ENCODE measurements around the gene GPRASP2. TPM values are rescaled to one million over a fixed set of nuclear protein-coding genes. Genes with fewer than 3 reads are reported as not detected.

Gene GPRASP2
- total and polyA plus RNA-seq, 10 donors: 1.7 to 14.5 (median 8.8) TPM

GRCh38 chrX:102728646-102729045 lies 16.4 kb downstream of the GPRASP2 start:
- H3K4me1 ChIP-seq: no peaks in the 10 kb centered on the region
- TF ChIP-seq POLR2AphosphoS5 (IDR thresholded peaks at IDR 0.05) (no peak), CTCF (IDR thresholded peaks at IDR 0.05 in 8 of 11, conservative IDR thresholded peaks at IDR 0.05 in 3 of 11) (no peak), POLR2A (IDR thresholded peaks at IDR 0.05) (no peak)
- H3K27ac ChIP-seq: no peak overlapping the region
- no peak overlapping the region for H3K4me3 ChIP-seq
- H3K9me3 ChIP-seq: no peaks in the 10 kb centered on the region
- H3K27me3 ChIP-seq (replicated peaks in 1 of 7): no peaks in the 10 kb centered on the region
- WGBS, 5 donors: 83 to 100% (median 100%) methylated on average over 1 of the region's 1 CpG
- no peak for DNase-seq
- no peaks in the 10 kb centered on the region for H3K36me3 ChIP-seq
- intact Hi-C loops (cut with DNase I; ENCODE audit: low total_unique reads): no loop called here

GRCh38 chrX:102739657-102740056 lies 27.4 kb downstream of the GPRASP2 start:
- no peaks in the 10 kb centered on the region for H3K36me3 ChIP-seq
- H3K4me3 ChIP-seq: no peak overlapping the region
- TF ChIP-seq POLR2A (IDR thresholded peaks at IDR 0.05): no peak
- no peak for TF ChIP-seq POLR2AphosphoS5 (IDR thresholded peaks at IDR 0.05)
- TF ChIP-seq CTCF (IDR thresholded peaks at IDR 0.05 in 8 of 11, conservative IDR thresholded peaks at IDR 0.05 in 3 of 11): no peak
- intact Hi-C loops (cut with DNase I; ENCODE audit: low total_unique reads): no loop called here
- H3K4me1 ChIP-seq: no peaks in the 10 kb centered on the region
- no peak for DNase-seq
- H3K27me3 ChIP-seq (replicated peaks in 1 of 7): no peaks in the 10 kb centered on the region
- H3K9me3 ChIP-seq: no peaks in the 10 kb centered on the region
- no peak overlapping the region for H3K27ac ChIP-seq
- 76 to 89% (median 89%) methylated on average over 7 of the region's 7 CpGs for WGBS, 5 donors

DNA sequence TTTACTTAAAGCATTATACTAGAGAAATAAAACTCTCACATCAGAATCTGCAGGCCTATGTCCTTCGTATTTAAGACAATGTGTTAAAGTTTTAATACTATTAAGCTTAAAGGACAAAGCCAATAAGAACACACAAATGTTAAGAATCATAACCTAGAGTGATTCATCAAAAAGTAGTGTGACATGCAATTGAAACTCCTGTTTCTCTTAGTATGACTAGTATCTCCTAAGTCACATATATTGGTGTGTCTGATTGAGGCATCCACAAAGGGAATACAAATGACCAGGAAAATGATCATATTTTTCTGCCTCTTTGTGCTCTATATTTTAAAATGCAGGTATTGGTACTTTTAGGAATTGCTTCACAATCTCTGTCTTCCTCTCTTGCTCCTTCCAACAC lies 32.1 kb downstream of the GPRASP2 start:
- Histone ChIP-seq H3K27ac (no peak overlapping the region), H3K27me3 (replicated peaks in 1 of 7) (peaks cover 0 to 6% (median 0%) of the 10 kb centered on the region in 7 donors), H3K4me3 (no peak overlapping the region), H3K9me3 (no peaks in the 10 kb centered on the region), H3K36me3 (no peaks in the 10 kb centered on the region), H3K4me1 (peaks cover 0 to 4% (median 0%) of the 10 kb centered on the region in 6 donors)
- no peak for TF ChIP-seq POLR2A (IDR thresholded peaks at IDR 0.05)
- TF ChIP-seq POLR2AphosphoS5 (IDR thresholded peaks at IDR 0.05): no peak
- no peak for TF ChIP-seq CTCF (IDR thresholded peaks at IDR 0.05 in 8 of 11, conservative IDR thresholded peaks at IDR 0.05 in 3 of 11)
- DNase-seq: no peak
- 70 to 96% (median 85%) methylated on average over 1 of the region's 1 CpG for WGBS, 5 donors
- intact Hi-C loops (cut with DNase I; ENCODE audit: low total_unique reads): no loop called here

DNA sequence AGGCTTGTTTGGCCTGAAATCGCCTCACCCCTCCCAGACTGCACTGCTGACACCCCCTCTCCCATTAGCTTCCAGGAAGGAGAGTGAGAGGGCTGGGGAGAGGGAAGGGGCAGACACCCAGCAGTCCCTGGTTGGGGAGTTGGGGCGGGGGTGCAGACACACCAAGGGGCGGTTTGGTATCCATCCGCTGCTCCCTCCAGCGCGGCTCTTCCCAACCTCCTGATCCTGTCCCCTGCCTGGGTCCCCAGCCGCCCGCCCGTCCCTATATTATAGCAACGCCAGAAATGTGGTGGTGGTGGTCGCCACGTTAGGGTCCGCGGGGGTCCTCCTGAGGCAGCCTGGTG lies 33.2 kb downstream of the GPRASP2 start:
- Histone ChIP-seq H3K4me1 (peaks cover 0 to 4% (median 0%) of the 10 kb centered on the region in 6 donors), H3K27me3 (replicated peaks in 1 of 7) (peaks cover 0 to 6% (median 0%) of the 10 kb centered on the region in 7 donors), H3K27ac (no peak overlapping the region), H3K9me3 (no peaks in the 10 kb centered on the region), H3K36me3 (no peaks in the 10 kb centered on the region), H3K4me3 (peak overlapping the region; percentile 29 to 73 (median 46))
- WGBS, 5 donors: 44 to 65% (median 46%) methylated on average over 10 to 14 of the region's 14 CpGs; no CpG with 5 or more reads in 1 of the 5 donors
- TF ChIP-seq CTCF (IDR thresholded peaks at IDR 0.05 in 8 of 11, conservative IDR thresholded peaks at IDR 0.05 in 3 of 11) (no peak), POLR2A (IDR thresholded peaks at IDR 0.05) (no peak)
- DNase-seq: no peak
- intact Hi-C loops (cut with DNase I; ENCODE audit: low total_unique reads): no loop called here
